Esophagus (tissue), 2 donors: ENCODE measurements around the gene R3HDM2. TPM values are rescaled to one million over a fixed set of nuclear protein-coding genes. Genes with fewer than 3 reads are reported as not detected.
"Not testable (repeated sequence)": the region's sequence is repeated elsewhere in the genome, so short reads cannot be mapped to it uniquely, and the experiment has no call there.

Experiments used
- H3K27ac ChIP-seq, 2 donors: one replicate each; pipeline ENCODE4 v1.5.1; 2013; ENCODE audit warnings: low read depth in 2 of 2, mild to moderate bottlenecking in 2 of 2, inconsistent platforms in 1 of 2, low read length in 1 of 2, moderate library complexity in 1 of 2
- H3K27me3 ChIP-seq, 2 donors: one replicate each; pipeline ENCODE4 v1.6.1; 2013; ENCODE audit warnings: low read length in 2 of 2, control low read depth in 1 of 2, mild to moderate bottlenecking in 1 of 2; ENCODE audit not compliant: insufficient read depth in 2 of 2, control insufficient read depth in 1 of 2
- H3K36me3 ChIP-seq, 2 donors: one replicate each; pipeline ENCODE4 v1.6.1; 2013; ENCODE audit warnings: low read length in 1 of 2; ENCODE audit not compliant: control insufficient read depth in 2 of 2, insufficient read depth in 2 of 2
- H3K4me1 ChIP-seq, 2 donors: one replicate each; pipeline ENCODE4 v1.6.1; 2013; ENCODE audit warnings: low read length in 1 of 2; ENCODE audit not compliant: control insufficient read depth in 2 of 2, insufficient read depth in 2 of 2
- H3K4me3 ChIP-seq, 2 donors: one replicate each; pipeline ENCODE4 v1.5.1; 2013; ENCODE audit warnings: low read length in 2 of 2, mild to moderate bottlenecking in 2 of 2, low read depth in 1 of 2, moderate library complexity in 1 of 2
- H3K9me3 ChIP-seq, 2 donors: one replicate each; pipeline ENCODE4 v1.6.1; 2013; ENCODE audit warnings: mild to moderate bottlenecking in 2 of 2, low read depth in 1 of 2, low read length in 1 of 2, moderate library complexity in 1 of 2; ENCODE audit not compliant: control insufficient read depth in 2 of 2, insufficient read depth in 1 of 2
- WGBS, 2 donors: extraction: QIAGEN DNeasy Blood & Tissue Kit; methylation state at CpG; one replicate each; pipeline ENCODE4 v1.1.7; 2013; 5-methylcytosine and 5-hydroxymethylcytosine counted together
- polyA plus RNA-seq, 2 donors: library from polyadenylated mRNA; stranded (reverse); fragments of 200-250 nt; gene quantifications; one replicate each; pipeline ENCODE4 v1.2.3, GENCODE V29; 2013
- donor health status: healthy with polysubstance abuse.
- donor health status: Bipolar disorder and iron deficiency.

R3HDM2 gene
- polyA plus RNA-seq, 2 donors, result 10.4 to 12.4 TPM

- Histone ChIP-seq H3K27ac (no peak overlapping the region), H3K4me1 (no peaks in the 10 kb centered on the region), H3K9me3 (no peaks in the 10 kb centered on the region), H3K36me3 (no peaks in the 10 kb centered on the region), H3K4me3 (no peak overlapping the region), H3K27me3 (no peaks in the 10 kb centered on the region)
- 62 to 76% methylated on average over 5 of the region's 5 CpGs for WGBS, 2 donors
These were observed 13.9 kb upstream of the R3HDM2 start for GRCh38 chr12:57444744-57445143.

GRCh38 chr12:57444337-57444736 is 13.5 kb upstream of the R3HDM2 start:
- H3K27ac ChIP-seq, H3K4me1 ChIP-seq, H3K36me3 ChIP-seq, H3K9me3 ChIP-seq, H3K4me3 ChIP-seq, H3K27me3 ChIP-seq: not testable (repeated sequence)
- 83 to 84% methylated on average over 6 of the region's 6 CpGs for WGBS, 2 donors

DNA sequence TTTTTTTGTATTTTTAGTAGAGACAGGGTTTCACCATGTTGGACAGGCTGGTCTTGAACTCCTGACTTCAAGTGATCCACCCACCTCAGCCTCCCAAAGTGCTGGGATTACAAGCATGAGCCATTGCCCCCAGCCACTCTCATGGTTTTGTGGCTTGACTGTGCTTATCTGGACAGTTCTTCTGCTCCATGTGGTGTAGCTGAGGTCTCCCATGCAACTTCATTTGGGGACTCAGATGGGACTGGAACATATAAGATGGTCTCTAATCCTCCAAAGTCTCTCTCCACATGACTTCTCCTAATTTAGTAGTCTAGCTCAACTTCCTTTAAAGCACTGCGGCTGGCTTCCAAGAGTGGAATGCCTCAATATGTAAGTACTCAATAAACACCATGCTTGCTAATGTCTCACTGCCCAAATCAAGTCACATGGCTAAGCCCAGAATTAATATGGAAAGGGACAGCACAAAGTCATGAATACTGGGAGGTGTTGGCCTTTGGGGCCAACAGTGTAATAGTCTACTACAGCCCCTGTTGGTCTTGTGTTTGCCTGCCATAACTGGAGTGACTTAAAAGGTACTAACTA is 11.1 kb upstream of the R3HDM2 start:
- Histone ChIP-seq H3K27ac (no peak overlapping the region), H3K4me1 (no peaks in the 10 kb centered on the region), H3K9me3 (no peaks in the 10 kb centered on the region), H3K36me3 (no peaks in the 10 kb centered on the region), H3K4me3 (no peak overlapping the region), H3K27me3 (no peaks in the 10 kb centered on the region)
- 43 to 79% methylated on average over 1 of the region's 1 CpG for WGBS, 2 donors

DNA sequence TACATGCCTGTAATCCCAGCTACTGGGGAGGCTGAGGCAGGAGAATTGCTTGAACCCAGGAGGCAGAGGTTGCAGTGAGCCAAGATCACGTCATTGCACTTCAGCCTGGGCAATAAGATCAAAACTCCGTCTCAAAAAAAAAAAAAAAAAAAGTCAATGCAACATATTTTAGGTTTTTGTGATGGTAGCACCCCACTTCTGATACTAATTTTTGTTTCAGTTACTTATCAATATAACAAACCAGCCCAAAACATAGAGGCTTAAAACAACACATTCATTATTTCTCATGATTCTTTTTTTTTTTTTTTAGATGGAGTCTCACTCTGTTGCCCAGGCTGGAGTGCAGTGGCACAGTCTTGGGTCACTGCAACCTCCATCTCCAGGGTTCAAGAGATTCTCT is 10.6 kb upstream of the R3HDM2 start:
- H3K27me3 ChIP-seq, H3K36me3 ChIP-seq, H3K4me3 ChIP-seq, H3K27ac ChIP-seq, H3K9me3 ChIP-seq, H3K4me1 ChIP-seq: not testable (repeated sequence)
- WGBS, 2 donors, result 79 to 86% methylated on average over 2 of the region's 2 CpGs

- Histone ChIP-seq H3K4me3 (no peak overlapping the region), H3K4me1 (no peaks in the 10 kb centered on the region), H3K27ac (no peak overlapping the region), H3K27me3 (no peaks in the 10 kb centered on the region), H3K9me3 (no peaks in the 10 kb centered on the region), H3K36me3 (no peaks in the 10 kb centered on the region)
- WGBS, 2 donors, result 76 to 79% methylated on average over 4 of the region's 4 CpGs
These were observed 9.0 kb upstream of the R3HDM2 start for GRCh38 chr12:57439762-57440266.

- Histone ChIP-seq H3K36me3 (no peaks in the 10 kb centered on the region), H3K4me3 (no peak overlapping the region), H3K4me1 (no peaks in the 10 kb centered on the region), H3K27me3 (no peaks in the 10 kb centered on the region), H3K27ac (no peak overlapping the region), H3K9me3 (no peaks in the 10 kb centered on the region)
- WGBS, 2 donors, result 89 to 93% methylated on average over 1 of the region's 1 CpG
These were observed 7.6 kb upstream of the R3HDM2 start for GRCh38 chr12:57438400-57438799.

DNA sequence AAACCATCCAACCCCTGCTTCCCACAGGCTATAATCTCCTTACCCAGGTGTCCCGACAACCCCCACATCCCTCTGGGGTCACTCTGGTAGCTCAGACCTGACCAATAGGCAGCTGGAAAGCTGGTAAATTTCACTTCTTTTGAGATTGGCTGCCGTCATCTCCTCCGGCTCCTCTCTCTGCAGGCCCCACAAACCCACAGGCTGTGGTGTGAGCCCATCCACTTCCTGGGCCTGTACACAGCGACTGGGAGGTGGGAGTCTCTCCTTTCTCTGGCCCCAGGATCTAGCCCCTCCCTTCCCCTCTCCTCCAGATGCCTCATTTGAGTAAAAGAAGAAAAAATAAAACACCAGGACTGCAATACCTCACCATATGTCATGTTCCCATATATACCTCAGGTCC is 4.5 kb upstream of the R3HDM2 start:
- H3K36me3 ChIP-seq, result no peaks in the 10 kb centered on the region
- H3K4me3 ChIP-seq, result no peak overlapping the region
- no peaks in the 10 kb centered on the region for H3K27me3 ChIP-seq
- WGBS, 2 donors, result 51 to 70% methylated on average over 4 of the region's 4 CpGs
- no peaks in the 10 kb centered on the region for H3K4me1 ChIP-seq
- H3K9me3 ChIP-seq, result no peaks in the 10 kb centered on the region
- H3K27ac ChIP-seq, result no peak overlapping the region

DNA sequence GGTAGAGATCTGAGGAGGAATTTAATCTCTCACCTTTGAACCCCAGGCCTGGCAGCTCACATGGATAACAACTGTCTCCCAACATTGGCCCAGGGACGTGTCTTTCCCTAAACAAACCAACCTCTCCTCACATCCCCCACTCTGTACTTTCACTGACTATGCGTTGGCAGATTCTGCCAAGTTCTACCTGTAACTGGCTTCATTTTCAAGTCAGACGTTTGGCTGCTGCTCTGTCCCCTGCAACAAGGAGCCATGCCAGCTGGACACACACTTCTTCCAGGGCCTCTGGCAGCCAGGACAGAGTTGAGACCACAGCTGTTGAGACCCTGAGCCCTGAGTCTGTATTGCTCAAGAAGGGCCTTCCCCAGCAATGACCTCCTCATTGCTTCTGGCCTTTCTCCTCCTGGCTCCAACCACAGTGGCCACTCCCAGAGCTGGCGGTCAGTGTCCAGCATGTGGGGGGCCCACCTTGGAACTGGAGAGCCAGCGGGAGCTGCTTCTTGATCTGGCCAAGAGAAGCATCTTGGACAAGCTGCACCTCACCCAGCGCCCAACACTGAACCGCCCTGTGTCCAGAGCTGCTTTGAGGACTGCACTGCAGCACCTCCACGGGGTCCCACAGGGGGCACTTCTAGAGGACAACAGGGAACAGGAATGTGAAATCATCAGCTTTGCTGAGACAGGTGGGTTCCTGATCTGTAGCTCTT is 3.8 kb upstream of the R3HDM2 start, which contains the start of gene INHBC:
TSS of gene INHBC (plus strand) at position 268 of the 707 bp plus-strand sequence. CDS start at position 371, 103 bp downstream.
- H3K27ac ChIP-seq, result no peak within 1 kb of the TSS
- H3K4me1 ChIP-seq, result no peaks in the 10 kb centered on the region
- 70 to 73% methylated on average over 8 of the region's 8 CpGs for WGBS, 2 donors
- no peaks in the 10 kb centered on the region for H3K36me3 ChIP-seq
- no peaks in the 10 kb centered on the region for H3K27me3 ChIP-seq
- no peaks in the 10 kb centered on the region for H3K9me3 ChIP-seq
- H3K4me3 ChIP-seq, result no peak within 1 kb of the TSS

DNA sequence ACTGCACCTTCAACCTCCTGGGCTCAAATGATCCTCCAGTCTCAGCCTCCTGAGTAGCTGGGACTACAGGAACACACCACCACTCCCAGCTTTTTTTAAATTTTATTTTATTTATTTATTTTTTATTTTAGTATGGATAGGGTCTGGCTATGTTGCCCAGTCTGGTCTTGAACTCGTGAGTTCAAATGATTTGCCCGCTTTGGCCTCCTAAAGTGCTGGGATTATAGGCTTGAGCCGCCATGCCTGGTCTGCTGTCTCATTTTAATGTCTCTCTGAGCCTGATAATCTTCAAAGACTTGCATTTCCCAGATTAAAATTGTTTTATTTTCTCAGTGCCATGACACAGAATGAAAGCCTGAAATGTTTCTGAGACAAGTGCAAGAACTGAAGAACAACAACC is 2.5 kb upstream of the R3HDM2 start:
- no peaks in the 10 kb centered on the region for H3K9me3 ChIP-seq
- H3K4me1 ChIP-seq, result no peaks in the 10 kb centered on the region
- no peaks in the 10 kb centered on the region for H3K36me3 ChIP-seq
- no peak overlapping the region for H3K27ac ChIP-seq
- 81 to 92% methylated on average over 3 of the region's 3 CpGs for WGBS, 2 donors
- no peaks in the 10 kb centered on the region for H3K27me3 ChIP-seq
- no peak overlapping the region for H3K4me3 ChIP-seq
